ENCODE measurements around the gene TMEM18. TPM values are rescaled to one million over a fixed set of nuclear protein-coding genes. Genes with fewer than 3 reads are reported as not detected.

TMEM18 gene
- total RNA-seq, 1 donor from 2014 or later = 34.6 TPM

GRCh38 chr2:719734-720133, 42.5 kb upstream of the TMEM18 start:
- TF ChIP-seq CTCF (IDR thresholded peaks at IDR 0.05) = no peak
- no peak for DNase-seq
- H3K4me1 Mint-ChIP-seq = peaks cover 8% of the 10 kb centered on the region
- H3K36me3 Mint-ChIP-seq (ENCODE audit: low read depth) = no peaks in the 10 kb centered on the region
- ChIA-PET CTCF (no interaction called here), POLR2A (no interaction called here)
- H3K27ac Mint-ChIP-seq = peak overlapping the region; percentile 25
- no peak for ATAC-seq (ENCODE audit: low read depth)
- intact Hi-C loops (cut with micrococcal nuclease) = no loop called here
- no peak overlapping the region for H3K4me3 Mint-ChIP-seq
- peaks cover 29% of the 10 kb centered on the region for H3K27me3 Mint-ChIP-seq
- H3K9me3 Mint-ChIP-seq = no peaks in the 10 kb centered on the region

- no peak for TF ChIP-seq CTCF (IDR thresholded peaks at IDR 0.05)
- DNase-seq (no peak), ATAC-seq (ENCODE audit: low read depth) (no peak)
- ChIA-PET CTCF (no interaction called here), POLR2A (no interaction called here)
- peaks cover 13% of the 10 kb centered on the region for H3K4me1 Mint-ChIP-seq
- peaks cover 25% of the 10 kb centered on the region for H3K27me3 Mint-ChIP-seq
- H3K9me3 Mint-ChIP-seq = no peaks in the 10 kb centered on the region
- intact Hi-C loops (cut with micrococcal nuclease) = no loop called here
- H3K36me3 Mint-ChIP-seq (ENCODE audit: low read depth) = no peaks in the 10 kb centered on the region
- H3K4me3 Mint-ChIP-seq = no peak overlapping the region
- H3K27ac Mint-ChIP-seq = peak overlapping the region; percentile 25
These were observed 42.0 kb upstream of the TMEM18 start for GRCh38 chr2:719191-719590.

- H3K27ac Mint-ChIP-seq = no peak overlapping the region
- no peak for DNase-seq
- H3K4me1 Mint-ChIP-seq = peaks cover 18% of the 10 kb centered on the region
- POLR2A ChIA-PET = no interaction called here
- no peaks in the 10 kb centered on the region for H3K36me3 Mint-ChIP-seq (ENCODE audit: low read depth)
- intact Hi-C loops (cut with micrococcal nuclease) = no loop called here
- H3K27me3 Mint-ChIP-seq = peaks cover 14% of the 10 kb centered on the region
- H3K4me3 Mint-ChIP-seq = no peak overlapping the region
- TF ChIP-seq CTCF (IDR thresholded peaks at IDR 0.05) = no peak
- no peaks in the 10 kb centered on the region for H3K9me3 Mint-ChIP-seq
- no peak for ATAC-seq (ENCODE audit: low read depth)
- CTCF ChIA-PET = no interaction called here
These were observed 40.5 kb upstream of the TMEM18 start for GRCh38 chr2:717661-718060.

- Mint-ChIP-seq H3K27me3 (peaks cover 26% of the 10 kb centered on the region), H3K9me3 (no peaks in the 10 kb centered on the region), H3K4me3 (no peak overlapping the region), H3K4me1 (peaks cover 18% of the 10 kb centered on the region), H3K36me3 (ENCODE audit: low read depth) (no peaks in the 10 kb centered on the region), H3K27ac (no peak overlapping the region)
- POLR2A ChIA-PET = interaction anchor here (0.9 kb wide), 1 partner anchor 39 kb away, joined by 3 read pairs; the partner anchor contains the start of gene TMEM18
- intact Hi-C loops (cut with micrococcal nuclease) = no loop called here
- TF ChIP-seq CTCF (IDR thresholded peaks at IDR 0.05) = no peak
- DNase-seq (no peak), ATAC-seq (ENCODE audit: low read depth) (no peak)
- CTCF ChIA-PET = interaction anchor here (1.4 to 1.9 kb wide), 2 partner anchors 830 to 835 kb away, joined by 3 to 5 read pairs; no protein-coding TSS in a partner anchor
These were observed 38.8 kb upstream of the TMEM18 start for GRCh38 chr2:715854-716560.

GRCh38 chr2:715038-715437, 37.8 kb upstream of the TMEM18 start:
- Mint-ChIP-seq H3K4me3 (no peak overlapping the region), H3K9me3 (no peaks in the 10 kb centered on the region), H3K36me3 (ENCODE audit: low read depth) (no peaks in the 10 kb centered on the region), H3K27me3 (peaks cover 28% of the 10 kb centered on the region), H3K27ac (peak overlapping the region; percentile 10), H3K4me1 (peaks cover 18% of the 10 kb centered on the region)
- DNase-seq (no peak), ATAC-seq (ENCODE audit: low read depth) (no peak)
- intact Hi-C loops (cut with micrococcal nuclease) = no loop called here
- no peak for TF ChIP-seq CTCF (IDR thresholded peaks at IDR 0.05)
- ChIA-PET POLR2A (interaction anchor here (0.9 kb wide), 1 partner anchor 38 kb away, joined by 3 read pairs; the partner anchor contains the start of gene TMEM18), CTCF (interaction anchor here (0.9 to 1.9 kb wide), 5 partner anchors 19 to 837 kb away, joined by 3 to 5 read pairs (median 4); no protein-coding TSS in a partner anchor)
